ENCODE results near the gene EXOC4.
A peak's percentile ranks its signal among the peaks of the same experiment; 100 is the strongest.
"Not testable (repeated sequence)": the region's sequence is repeated elsewhere in the genome, so short reads cannot be mapped to it uniquely, and the experiment has no call there.

EXOC4 gene

DNA sequence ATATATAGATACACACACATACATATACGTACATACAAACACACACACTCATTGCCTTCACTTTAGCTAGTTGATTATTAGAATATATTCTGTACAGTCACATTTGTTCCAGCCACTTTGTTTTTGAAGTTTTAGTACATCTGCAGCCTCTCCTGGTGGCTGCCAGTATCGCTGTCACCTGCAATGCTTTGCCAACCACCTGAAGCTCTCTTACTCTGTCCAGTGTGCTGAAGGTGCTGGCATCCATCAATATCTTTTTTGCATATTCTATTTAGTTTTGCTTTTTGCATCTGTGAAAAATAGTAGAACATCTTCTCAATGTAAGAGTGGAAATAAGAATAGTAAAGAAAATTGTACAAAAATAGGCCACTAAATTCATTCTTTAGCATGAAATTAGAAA is 388.6 kb downstream of the EXOC4 start:
- CTCF ChIA-PET: interaction anchor here (0.6 kb wide), 1 partner anchor 62 kb away, joined by 3 read pairs; no protein-coding TSS in a partner anchor
- DNase-seq (ENCODE audit: low spot score): no peak
- TF ChIP-seq, protein P1, sequence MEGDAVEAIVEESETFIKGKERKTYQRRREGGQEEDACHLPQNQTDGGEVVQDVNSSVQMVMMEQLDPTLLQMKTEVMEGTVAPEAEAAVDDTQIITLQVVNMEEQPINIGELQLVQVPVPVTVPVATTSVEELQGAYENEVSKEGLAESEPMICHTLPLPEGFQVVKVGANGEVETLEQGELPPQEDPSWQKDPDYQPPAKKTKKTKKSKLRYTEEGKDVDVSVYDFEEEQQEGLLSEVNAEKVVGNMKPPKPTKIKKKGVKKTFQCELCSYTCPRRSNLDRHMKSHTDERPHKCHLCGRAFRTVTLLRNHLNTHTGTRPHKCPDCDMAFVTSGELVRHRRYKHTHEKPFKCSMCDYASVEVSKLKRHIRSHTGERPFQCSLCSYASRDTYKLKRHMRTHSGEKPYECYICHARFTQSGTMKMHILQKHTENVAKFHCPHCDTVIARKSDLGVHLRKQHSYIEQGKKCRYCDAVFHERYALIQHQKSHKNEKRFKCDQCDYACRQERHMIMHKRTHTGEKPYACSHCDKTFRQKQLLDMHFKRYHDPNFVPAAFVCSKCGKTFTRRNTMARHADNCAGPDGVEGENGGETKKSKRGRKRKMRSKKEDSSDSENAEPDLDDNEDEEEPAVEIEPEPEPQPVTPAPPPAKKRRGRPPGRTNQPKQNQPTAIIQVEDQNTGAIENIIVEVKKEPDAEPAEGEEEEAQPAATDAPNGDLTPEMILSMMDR (conservative IDR thresholded peaks at IDR 0.05; ENCODE audit: low read depth): no peak
- POLR2A ChIA-PET (ENCODE audit: low non-redundant PET): no interaction called here
- no peak overlapping the region for H3K27ac ChIP-seq

DNA sequence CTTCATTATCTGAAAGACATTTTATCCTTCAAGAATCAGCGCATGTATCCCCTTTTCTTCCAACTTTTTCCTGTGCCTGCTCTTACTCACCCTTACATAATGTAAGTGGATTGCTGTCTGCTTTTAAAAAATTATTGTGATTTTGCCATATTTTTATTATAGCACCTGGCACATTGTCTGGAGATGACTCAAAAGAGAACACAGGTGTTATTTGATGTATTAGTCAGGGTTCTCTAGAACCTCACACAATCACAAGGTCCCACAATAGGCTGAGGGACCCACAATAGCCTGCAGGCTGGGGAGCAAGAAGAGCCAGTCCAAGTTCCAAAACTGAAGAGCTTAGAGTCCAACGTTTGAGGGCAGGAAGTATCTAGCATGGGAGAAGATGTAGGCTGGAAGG is 390.0 kb downstream of the EXOC4 start:
- H3K27ac ChIP-seq: no peak overlapping the region
- ChIA-PET CTCF (no interaction called here), POLR2A (ENCODE audit: low non-redundant PET) (no interaction called here)
- TF ChIP-seq, protein P1 (conservative IDR thresholded peaks at IDR 0.05; ENCODE audit: low read depth): no peak
- DNase-seq (ENCODE audit: low spot score): peak; percentile 2

DNA sequence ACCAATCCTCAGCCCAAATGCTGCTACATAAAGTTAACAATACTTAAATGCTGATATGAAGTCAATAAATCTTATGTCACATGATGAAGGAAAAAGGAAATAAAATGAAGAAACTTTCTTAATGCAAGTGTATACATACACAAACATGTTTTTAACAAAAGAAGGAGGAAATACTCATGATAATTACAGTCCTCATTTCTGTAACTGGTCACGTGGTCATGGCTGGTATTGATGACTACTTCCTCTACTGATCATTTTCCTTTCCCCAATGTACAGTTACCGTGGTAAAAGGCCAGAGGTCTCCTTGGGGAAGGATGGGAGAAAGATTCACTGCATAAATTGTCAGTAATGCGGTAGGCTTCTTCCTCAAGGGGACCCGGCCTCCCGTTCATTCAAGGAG is 390.8 kb downstream of the EXOC4 start:
- H3K27ac ChIP-seq; POLR2A ChIA-PET (ENCODE audit: low non-redundant PET); CTCF ChIA-PET; DNase-seq (ENCODE audit: low spot score): not testable (repeated sequence)

DNA sequence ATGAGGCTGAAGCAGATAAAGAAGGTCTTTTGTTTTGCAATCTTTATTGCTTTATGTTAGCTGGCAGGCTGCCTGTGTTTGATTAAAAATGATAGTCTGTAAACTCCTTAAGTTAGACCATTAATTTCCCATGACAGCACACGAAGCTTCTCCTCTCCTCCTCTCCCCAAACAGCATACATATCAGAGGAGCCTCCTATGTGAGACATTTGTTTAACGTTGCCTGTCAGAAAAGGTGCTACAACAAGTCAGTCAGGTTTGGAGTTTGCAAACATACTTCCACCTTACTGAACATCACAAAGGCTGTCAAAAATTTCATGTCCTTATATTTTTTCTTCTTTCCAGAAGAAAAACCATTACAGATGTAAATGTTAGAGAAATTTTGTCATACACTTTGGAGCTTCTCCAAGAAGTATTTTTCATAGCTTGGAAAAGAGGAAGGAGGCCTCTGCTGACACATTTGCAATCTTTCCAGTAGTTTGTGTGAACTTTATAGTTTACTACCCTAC is 393.1 kb downstream of the EXOC4 start:
- no peak for DNase-seq (ENCODE audit: low spot score)
- TF ChIP-seq, protein P1 (conservative IDR thresholded peaks at IDR 0.05; ENCODE audit: low read depth): no peak
- CTCF ChIA-PET: interaction anchor here (0.7 kb wide), 1 partner anchor 36 kb away, joined by 3 read pairs; no protein-coding TSS in a partner anchor
- POLR2A ChIA-PET (ENCODE audit: low non-redundant PET): no interaction called here
- H3K27ac ChIP-seq: no peak overlapping the region

DNA sequence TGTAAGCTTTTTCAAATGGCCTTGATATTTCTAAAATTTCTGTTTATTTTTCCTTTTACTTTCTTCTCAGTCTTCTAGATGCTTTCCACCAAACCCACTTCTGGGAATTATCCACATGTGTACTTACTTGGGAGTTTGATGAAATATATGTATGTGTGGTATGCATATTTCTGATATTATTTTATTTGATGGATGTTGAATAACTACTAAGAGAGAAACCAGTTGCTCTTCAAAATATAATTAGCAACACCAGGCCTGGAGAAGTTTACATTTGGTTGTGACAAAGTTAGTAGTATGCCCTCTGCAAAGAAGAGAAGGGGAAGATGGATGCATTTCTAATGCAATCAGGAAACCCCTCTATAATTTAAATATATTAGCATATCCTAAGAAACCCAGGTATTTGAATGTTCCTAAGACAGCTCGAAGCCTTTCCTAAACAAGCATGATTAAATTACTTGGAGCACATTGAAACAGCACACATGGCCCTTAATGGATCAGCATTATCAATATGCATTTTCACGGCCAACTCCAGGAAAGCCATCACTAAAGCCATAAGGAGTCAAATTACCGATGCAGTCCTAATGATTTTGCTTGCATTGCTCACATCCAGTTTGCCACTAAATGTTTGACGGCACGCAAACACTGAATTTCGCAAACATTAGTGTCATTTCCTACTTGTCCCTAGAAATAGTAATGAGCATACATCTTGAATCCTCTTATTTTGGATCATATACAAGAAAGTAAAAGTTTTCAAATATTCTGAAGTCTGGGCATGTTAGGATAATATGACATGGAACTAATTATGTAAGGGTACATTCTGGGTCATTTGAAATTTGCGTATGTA is 393.8 kb downstream of the EXOC4 start:
- ChIA-PET POLR2A (ENCODE audit: low non-redundant PET) (no interaction called here), CTCF (no interaction called here)
- no peak overlapping the region for H3K27ac ChIP-seq
- DNase-seq (ENCODE audit: low spot score): no peak
- TF ChIP-seq, protein P1 (conservative IDR thresholded peaks at IDR 0.05; ENCODE audit: low read depth): no peak

DNA sequence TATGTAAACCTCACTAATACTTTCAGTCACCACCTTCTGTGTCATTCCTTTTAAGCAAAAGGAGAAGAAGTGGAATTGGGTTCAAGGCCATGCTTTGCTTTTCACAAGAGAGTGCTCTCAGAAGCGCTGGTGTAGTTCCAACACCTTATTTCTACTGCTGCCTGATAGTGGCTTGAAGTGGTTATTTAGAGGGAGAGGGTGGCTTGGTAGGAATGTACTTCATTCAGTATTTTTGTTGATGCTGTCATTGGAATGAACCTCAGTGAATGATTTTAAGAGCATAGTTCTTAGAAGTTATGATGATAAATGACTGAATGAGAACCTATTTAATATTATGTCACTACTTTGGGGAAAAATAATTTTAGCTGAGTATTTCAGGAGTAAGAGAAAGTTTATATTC is 396.7 kb downstream of the EXOC4 start:
- no peak for DNase-seq (ENCODE audit: low spot score)
- no peak overlapping the region for H3K27ac ChIP-seq
- ChIA-PET CTCF (no interaction called here), POLR2A (ENCODE audit: low non-redundant PET) (no interaction called here)
- TF ChIP-seq, protein P1 (conservative IDR thresholded peaks at IDR 0.05; ENCODE audit: low read depth): no peak

DNA sequence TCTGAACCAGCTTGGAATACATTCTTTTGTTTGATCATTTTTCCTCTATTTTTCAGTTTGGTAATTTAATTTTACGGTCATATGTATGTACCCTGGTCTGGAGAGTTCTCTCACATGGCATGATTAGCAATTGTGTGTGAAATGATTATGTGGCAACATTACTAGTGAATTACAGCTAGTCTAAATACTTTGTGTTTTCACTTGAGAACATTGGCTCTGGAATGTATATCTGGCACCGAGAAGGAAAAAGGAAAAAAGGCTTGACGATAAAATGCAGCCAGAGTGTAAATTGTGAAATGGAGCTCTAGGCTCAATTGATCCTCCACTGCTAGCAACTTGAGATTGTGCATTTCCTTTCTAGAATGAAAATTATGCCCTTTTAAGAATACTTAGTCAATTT is 397.2 kb downstream of the EXOC4 start:
- no peak for DNase-seq (ENCODE audit: low spot score)
- CTCF ChIA-PET: no interaction called here
- POLR2A ChIA-PET (ENCODE audit: low non-redundant PET): no interaction called here
- TF ChIP-seq, protein P1 (conservative IDR thresholded peaks at IDR 0.05; ENCODE audit: low read depth): no peak
- H3K27ac ChIP-seq: no peak overlapping the region

All from RWPE1 (cell line).